ENCODE data around the gene MPP3.

DNA sequence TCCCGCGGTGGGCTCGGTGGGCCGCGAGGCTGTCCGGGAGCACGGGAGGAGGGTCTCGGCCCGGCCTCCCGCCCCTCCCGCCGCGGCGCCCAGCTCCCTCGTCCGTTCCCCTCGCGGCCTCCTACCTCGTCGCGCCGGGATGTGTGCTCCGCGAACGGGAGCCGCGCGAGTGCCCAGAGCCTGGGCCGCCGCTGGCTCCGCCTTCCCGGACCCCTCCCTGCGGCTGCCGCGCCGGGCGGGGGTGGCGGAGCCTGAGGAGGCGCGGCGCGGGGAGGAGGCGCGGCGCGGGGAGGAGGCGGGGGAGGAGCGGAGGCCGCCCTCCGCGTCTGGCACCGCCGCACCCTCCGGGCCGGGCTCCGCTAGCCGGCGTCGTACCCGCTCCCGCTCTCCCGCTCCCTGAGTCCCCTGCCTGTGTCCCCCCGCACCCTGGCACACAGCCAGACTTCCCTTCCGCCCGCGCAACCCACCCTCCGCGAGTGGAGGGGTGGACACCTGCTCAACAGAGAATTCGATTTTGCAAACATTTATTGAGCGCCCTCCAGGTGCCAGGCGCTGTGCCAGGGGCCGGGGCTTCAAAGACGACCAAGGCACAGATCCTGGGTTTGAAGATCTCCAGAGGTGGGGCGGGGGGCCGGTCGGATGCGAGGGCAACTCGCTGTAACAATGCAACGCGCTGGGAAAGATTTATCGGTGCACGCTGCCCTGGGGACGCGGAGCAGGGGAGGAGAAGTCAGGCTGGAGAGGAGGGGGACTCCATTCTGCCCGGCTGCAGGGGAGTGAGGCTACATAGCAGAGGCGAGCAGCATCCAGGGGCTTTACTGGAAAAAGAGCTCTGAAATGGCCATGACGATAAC, at the start of gene MPP3:
- TF ChIP-seq, protein P1, sequence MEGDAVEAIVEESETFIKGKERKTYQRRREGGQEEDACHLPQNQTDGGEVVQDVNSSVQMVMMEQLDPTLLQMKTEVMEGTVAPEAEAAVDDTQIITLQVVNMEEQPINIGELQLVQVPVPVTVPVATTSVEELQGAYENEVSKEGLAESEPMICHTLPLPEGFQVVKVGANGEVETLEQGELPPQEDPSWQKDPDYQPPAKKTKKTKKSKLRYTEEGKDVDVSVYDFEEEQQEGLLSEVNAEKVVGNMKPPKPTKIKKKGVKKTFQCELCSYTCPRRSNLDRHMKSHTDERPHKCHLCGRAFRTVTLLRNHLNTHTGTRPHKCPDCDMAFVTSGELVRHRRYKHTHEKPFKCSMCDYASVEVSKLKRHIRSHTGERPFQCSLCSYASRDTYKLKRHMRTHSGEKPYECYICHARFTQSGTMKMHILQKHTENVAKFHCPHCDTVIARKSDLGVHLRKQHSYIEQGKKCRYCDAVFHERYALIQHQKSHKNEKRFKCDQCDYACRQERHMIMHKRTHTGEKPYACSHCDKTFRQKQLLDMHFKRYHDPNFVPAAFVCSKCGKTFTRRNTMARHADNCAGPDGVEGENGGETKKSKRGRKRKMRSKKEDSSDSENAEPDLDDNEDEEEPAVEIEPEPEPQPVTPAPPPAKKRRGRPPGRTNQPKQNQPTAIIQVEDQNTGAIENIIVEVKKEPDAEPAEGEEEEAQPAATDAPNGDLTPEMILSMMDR (IDR thresholded peaks at IDR 0.05) = peak in 1 of 4 experiments; percentile 7
- TF ChIP-seq POLR2AphosphoS5 (IDR thresholded peaks at IDR 0.05) = peak; percentile 55
- peak; percentile 37 to 60 for TF ChIP-seq POLR2A (IDR thresholded peaks at IDR 0.05)
